A549 (cell line): ENCODE measurements around the gene SENP8. TPM values are rescaled to one million over a fixed set of nuclear protein-coding genes. Genes with fewer than 3 reads are reported as not detected.
"Not testable (repeated sequence)": the region's sequence is repeated elsewhere in the genome, so short reads cannot be mapped to it uniquely, and the experiment has no call there.

Source experiments
- ATAC-seq, 2 experiments: fragments of 200-7000 bp in 1 of 2; fragments of >200 bp in 1 of 2; cut with Nextera tagmentation in 1 of 2; cut with Tn5 transposase in 1 of 2; 3 replicates each; pipeline versions ENCODE4 v1.8.0 to v1.9.1; 2018 to 2020; ENCODE audit warnings: mild to moderate bottlenecking in 1 of 2, moderate library complexity in 1 of 2
- CTCF ChIA-PET: fragments of 300-600 bp; sonication (Branson Sonifier 250); formaldehyde crosslinking; extraction: SDS; loops from one replicate; lab custom pipeline; 2021; ENCODE audit warnings: antibody characterized with exemption, inconsistent platforms; lab: Yijun Ruan, JAX
- POLR2A ChIA-PET: fragments of 350-600 bp; formaldehyde crosslinking; extraction: SDS; loops from one replicate; lab custom pipeline; 2021; ENCODE audit warnings: antibody characterized with exemption, inconsistent platforms; lab: Yijun Ruan, JAX
- DNase-seq, 2 experiments: peaks; one replicate each; pipeline versions ENCODE4 v3.0.0 to v3.0.0-alpha.2; 2011 to 2016; ENCODE audit warnings: low read depth in 1 of 2, low spot score in 1 of 2
- FAIRE-seq: peaks from 2 replicates; lab custom pipeline; 2011; peaks lifted over from hg19 to GRCh38; lab: Jason Lieb, UNC
- H3K27ac ChIP-seq, 2 experiments: fragments of >200 bp; sonication (Bioruptor Twin); formaldehyde crosslinking; 3 replicates each; pipeline ENCODE4 v1.5.1; 2016 to 2017
- H3K4me1 ChIP-seq: fragments of >200 bp; sonication (Bioruptor Twin); formaldehyde crosslinking; 3 replicates; pipeline ENCODE4 v1.6.1; 2016
- H3K4me2 ChIP-seq: fragments of >200 bp; sonication (Bioruptor Twin); formaldehyde crosslinking; 3 replicates; pipeline ENCODE4 v1.6.1; 2016
- H3K4me3 ChIP-seq: fragments of >200 bp; sonication (Bioruptor Twin); formaldehyde crosslinking; 3 replicates; pipeline ENCODE4 v1.5.1; 2016
- H3K9me3 ChIP-seq: fragments of >200 bp; sonication (Bioruptor Twin); formaldehyde crosslinking; 3 replicates; pipeline ENCODE4 v1.6.1; 2016
- CEBPB ChIP-seq, 2 experiments: fragments of >200 bp in 1 of 2; sonication (Bioruptor Twin) in 1 of 2; formaldehyde crosslinking in 1 of 2; IDR thresholded peaks; 2 replicates each; pipeline ENCODE4 v1.6.1; 2012 to 2016
- CHD4 ChIP-seq: fragments of 200-600 bp; sonication (generic); IDR thresholded peaks from 2 replicates; pipeline ENCODE4 v1.6.1; 2016; ENCODE audit warnings: antibody characterized with exemption, mild to moderate bottlenecking, borderline replicate concordance
- EHMT2 ChIP-seq: fragments of 200-600 bp; sonication (generic); IDR thresholded peaks from 2 replicates; pipeline ENCODE4 v1.6.1; 2016; ENCODE audit warnings: antibody characterized with exemption, low read depth, mild to moderate bottlenecking, moderate library complexity
- FOXS1 ChIP-seq: fragments of 250-450 bp; sonication (Bioruptor Pico); IDR thresholded peaks from 2 replicates; pipeline ENCODE4 v1.5.0; 2020; ENCODE audit warnings: mild to moderate bottlenecking, moderate library complexity
- GATA3 ChIP-seq: IDR thresholded peaks from 2 replicates; pipeline ENCODE4 v1.6.1; 2012; ENCODE audit warnings: borderline replicate concordance
- HDAC2 ChIP-seq: fragments of 200-600 bp; sonication (generic); IDR thresholded peaks from 2 replicates; pipeline ENCODE4 v1.6.1; 2016
- HOXB13 ChIP-seq: fragments of 250-450 bp; sonication (Bioruptor Pico); IDR thresholded peaks from 2 replicates; pipeline ENCODE4 v1.5.0; 2020; ENCODE audit warnings: low read depth, mild to moderate bottlenecking, moderate library complexity
- HOXB5 ChIP-seq: fragments of 250-450 bp; sonication (Bioruptor Pico); IDR thresholded peaks from 2 replicates; pipeline ENCODE4 v1.5.0; 2020; ENCODE audit warnings: mild to moderate bottlenecking, moderate library complexity
- JUNB ChIP-seq: fragments of >200 bp; sonication (Bioruptor Twin); formaldehyde crosslinking; IDR thresholded peaks from 2 replicates; pipeline ENCODE4 v1.6.1; 2016
- KDM1A ChIP-seq: fragments of 200-600 bp; sonication (generic); IDR thresholded peaks from 2 replicates; pipeline ENCODE4 v1.6.1; 2016; ENCODE audit warnings: low read depth, mild to moderate bottlenecking
- KDM5A ChIP-seq: fragments of 200-600 bp; sonication (generic); IDR thresholded peaks from 2 replicates; pipeline ENCODE4 v1.6.1; 2016; ENCODE audit warnings: antibody characterized with exemption, mild to moderate bottlenecking
- MAZ ChIP-seq: fragments of 150-350 bp; IDR thresholded peaks from 2 replicates; pipeline ENCODE4 v1.6.1; 2014; ENCODE audit warnings: antibody characterized with exemption, low read depth, low read length, borderline replicate concordance
- NFE2L2 ChIP-seq: fragments of 150-350 bp; conservative IDR thresholded peaks from 2 replicates; pipeline ENCODE4 v1.6.1; 2014; ENCODE audit warnings: low read length
- NR3C1 ChIP-seq: fragments of >200 bp; sonication (Bioruptor Twin); formaldehyde crosslinking; IDR thresholded peaks from 3 replicates; pipeline ENCODE4 v1.6.1; 2017
- POLR2AphosphoS2 ChIP-seq: conservative IDR thresholded peaks from 2 replicates; pipeline ENCODE4 v1.6.1; 2012; ENCODE audit warnings: low read length, improper control_type of control experiment, inconsistent platforms
- RCOR1 ChIP-seq: fragments of 150-350 bp; IDR thresholded peaks from 2 replicates; pipeline ENCODE4 v1.6.1; 2014; ENCODE audit warnings: antibody characterized with exemption, low read length, low read depth
- RFX5 ChIP-seq: fragments of 450-650 bp; IDR thresholded peaks from 2 replicates; pipeline ENCODE4 v1.7.1; 2014; ENCODE audit warnings: antibody characterized with exemption, mild to moderate bottlenecking, moderate library complexity
- WGBS: methylation state at CpG from one replicate; pipeline ENCODE4 v1.1.6; 2017; ENCODE audit errors: missing lambda C conversion rate; 5-methylcytosine and 5-hydroxymethylcytosine counted together
- polyA plus RNA-seq, 4 experiments: library from polyadenylated mRNA; depleted of rRNA in 3 of 4; stranded (reverse); fragments of >200 nt; fragmentation: RNase III in 1 of 4; extraction: RNeasy Plus Mini Kit Qiagen cat#74134 plus additional on column Dnase treatment in 1 of 4; gene quantifications; 2 replicates in 3 of 4; 3 replicates in 1 of 4; pipeline ENCODE4 v1.2.3, GENCODE V29; 2011 to 2017
- TF ChIP-seq, protein P1 (sequence below): fragments of >200 bp; sonication (Bioruptor Twin); formaldehyde crosslinking; IDR thresholded peaks from 2 replicates; pipeline ENCODE4 v1.6.1; 2016
- TF ChIP-seq, protein P2 (sequence below): IDR thresholded peaks from 2 replicates; pipeline ENCODE4 v1.6.1; 2012
- TF ChIP-seq, protein P3 (sequence below): fragments of 150-350 bp; IDR thresholded peaks from 2 replicates; pipeline ENCODE4 v1.6.1; 2014; ENCODE audit warnings: low read depth, mild to moderate bottlenecking, low read length
- TF ChIP-seq, protein P4 (sequence below): fragments of >200 bp; sonication (Bioruptor Twin); formaldehyde crosslinking; IDR thresholded peaks from 3 replicates; pipeline ENCODE4 v1.5.1; 2016
- TF ChIP-seq, protein P5 (sequence below): fragments of 250-450 bp; sonication (Bioruptor Pico); IDR thresholded peaks from 2 replicates; pipeline ENCODE4 v1.5.0; 2021; ENCODE audit warnings: mild to moderate bottlenecking, moderate library complexity, borderline replicate concordance
- TF ChIP-seq, protein P6 (sequence below): IDR thresholded peaks from 2 replicates; pipeline ENCODE4 v1.6.1; 2012; ENCODE audit warnings: low read depth, borderline replicate concordance

Gene SENP8
- polyA plus RNA-seq, 2 of the 4 experiments (the other 2 are of a cell fraction) = 1.2 to 3.7 TPM

DNA sequence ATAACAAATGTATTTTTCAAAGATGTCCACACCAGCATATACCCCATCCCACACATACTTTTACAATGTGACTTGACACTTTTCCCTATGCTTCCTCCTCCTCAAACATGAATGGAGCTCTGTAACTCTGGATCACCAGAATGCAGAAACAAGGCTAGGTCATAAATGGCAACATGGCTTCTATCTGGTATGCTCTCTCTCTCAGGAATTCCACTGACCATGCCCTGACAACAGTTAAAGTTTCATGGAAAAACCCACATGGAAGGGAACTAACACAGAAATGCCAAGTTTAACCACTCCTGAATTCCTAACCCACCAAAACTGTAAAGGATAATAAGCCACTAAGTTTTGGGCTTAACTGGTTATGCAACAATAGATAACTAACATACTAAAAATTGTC lies 20.2 kb upstream of the SENP8 start:
- ChIA-PET POLR2A (no interaction called here), CTCF (interaction anchor here (0.5 to 0.7 kb wide), 2 partner anchors 58 to 1309 kb away, joined by 3 read pairs; no protein-coding TSS in a partner anchor)
- peak; percentile 91 for FAIRE-seq
- no peak for ATAC-seq
- Histone ChIP-seq H3K4me1 (peaks cover 6% of the 10 kb centered on the region), H3K4me2 (no peak overlapping the region), H3K9me3 (no peaks in the 10 kb centered on the region), H3K4me3 (no peak overlapping the region), H3K27ac (no peak overlapping the region)
- TF ChIP-seq GATA3 (no peak), CEBPB (IDR thresholded peaks at IDR 0.05) (no peak), RCOR1 (no peak), NFE2L2 (no peak), JUNB (no peak), MAZ (no peak)
- TF ChIP-seq, protein P1, sequence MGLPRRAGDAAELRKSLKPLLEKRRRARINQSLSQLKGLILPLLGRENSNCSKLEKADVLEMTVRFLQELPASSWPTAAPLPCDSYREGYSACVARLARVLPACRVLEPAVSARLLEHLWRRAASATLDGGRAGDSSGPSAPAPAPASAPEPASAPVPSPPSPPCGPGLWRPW = no peak
- TF ChIP-seq, protein P2, sequence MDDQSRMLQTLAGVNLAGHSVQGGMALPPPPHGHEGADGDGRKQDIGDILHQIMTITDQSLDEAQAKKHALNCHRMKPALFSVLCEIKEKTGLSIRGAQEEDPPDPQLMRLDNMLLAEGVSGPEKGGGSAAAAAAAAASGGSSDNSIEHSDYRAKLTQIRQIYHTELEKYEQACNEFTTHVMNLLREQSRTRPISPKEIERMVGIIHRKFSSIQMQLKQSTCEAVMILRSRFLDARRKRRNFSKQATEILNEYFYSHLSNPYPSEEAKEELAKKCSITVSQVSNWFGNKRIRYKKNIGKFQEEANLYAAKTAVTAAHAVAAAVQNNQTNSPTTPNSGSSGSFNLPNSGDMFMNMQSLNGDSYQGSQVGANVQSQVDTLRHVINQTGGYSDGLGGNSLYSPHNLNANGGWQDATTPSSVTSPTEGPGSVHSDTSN = no peak
- TF ChIP-seq, protein P3, sequence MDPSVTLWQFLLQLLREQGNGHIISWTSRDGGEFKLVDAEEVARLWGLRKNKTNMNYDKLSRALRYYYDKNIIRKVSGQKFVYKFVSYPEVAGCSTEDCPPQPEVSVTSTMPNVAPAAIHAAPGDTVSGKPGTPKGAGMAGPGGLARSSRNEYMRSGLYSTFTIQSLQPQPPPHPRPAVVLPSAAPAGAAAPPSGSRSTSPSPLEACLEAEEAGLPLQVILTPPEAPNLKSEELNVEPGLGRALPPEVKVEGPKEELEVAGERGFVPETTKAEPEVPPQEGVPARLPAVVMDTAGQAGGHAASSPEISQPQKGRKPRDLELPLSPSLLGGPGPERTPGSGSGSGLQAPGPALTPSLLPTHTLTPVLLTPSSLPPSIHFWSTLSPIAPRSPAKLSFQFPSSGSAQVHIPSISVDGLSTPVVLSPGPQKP = no peak
- no peak for DNase-seq

DNA sequence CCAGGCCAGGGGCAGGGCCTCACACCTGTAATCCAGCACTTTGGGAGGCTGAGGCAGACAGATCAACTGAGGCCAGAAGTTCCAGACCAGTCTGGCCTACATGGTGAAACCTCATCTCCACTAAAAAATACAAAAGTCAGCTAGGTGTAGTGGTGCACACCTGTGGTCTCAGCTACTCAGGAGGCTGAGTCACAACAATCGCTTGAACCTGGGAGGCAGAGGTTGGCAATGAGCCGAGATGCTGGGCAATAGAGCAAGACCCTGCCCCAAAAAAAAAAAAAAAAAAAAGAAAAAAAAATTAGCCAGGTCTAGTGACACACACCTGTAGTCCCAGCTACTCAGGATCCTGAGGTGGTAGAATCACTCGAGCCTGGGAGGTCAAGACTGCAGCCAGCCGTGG lies 19.0 kb upstream of the SENP8 start:
- ChIA-PET POLR2A (no interaction called here), CTCF (no interaction called here)
- no peak overlapping the region for H3K4me2 ChIP-seq
- DNase-seq (no peak), ATAC-seq (no peak), FAIRE-seq (no peak)
- no peaks in the 10 kb centered on the region for H3K9me3 ChIP-seq
- peaks cover 12% of the 10 kb centered on the region for H3K4me1 ChIP-seq
- no peak overlapping the region for H3K27ac ChIP-seq
- 88% methylated on average over 4 of the region's 4 CpGs for WGBS
- TF ChIP-seq, protein P4, sequence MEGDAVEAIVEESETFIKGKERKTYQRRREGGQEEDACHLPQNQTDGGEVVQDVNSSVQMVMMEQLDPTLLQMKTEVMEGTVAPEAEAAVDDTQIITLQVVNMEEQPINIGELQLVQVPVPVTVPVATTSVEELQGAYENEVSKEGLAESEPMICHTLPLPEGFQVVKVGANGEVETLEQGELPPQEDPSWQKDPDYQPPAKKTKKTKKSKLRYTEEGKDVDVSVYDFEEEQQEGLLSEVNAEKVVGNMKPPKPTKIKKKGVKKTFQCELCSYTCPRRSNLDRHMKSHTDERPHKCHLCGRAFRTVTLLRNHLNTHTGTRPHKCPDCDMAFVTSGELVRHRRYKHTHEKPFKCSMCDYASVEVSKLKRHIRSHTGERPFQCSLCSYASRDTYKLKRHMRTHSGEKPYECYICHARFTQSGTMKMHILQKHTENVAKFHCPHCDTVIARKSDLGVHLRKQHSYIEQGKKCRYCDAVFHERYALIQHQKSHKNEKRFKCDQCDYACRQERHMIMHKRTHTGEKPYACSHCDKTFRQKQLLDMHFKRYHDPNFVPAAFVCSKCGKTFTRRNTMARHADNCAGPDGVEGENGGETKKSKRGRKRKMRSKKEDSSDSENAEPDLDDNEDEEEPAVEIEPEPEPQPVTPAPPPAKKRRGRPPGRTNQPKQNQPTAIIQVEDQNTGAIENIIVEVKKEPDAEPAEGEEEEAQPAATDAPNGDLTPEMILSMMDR = no peak
- no peak overlapping the region for H3K4me3 ChIP-seq

DNA sequence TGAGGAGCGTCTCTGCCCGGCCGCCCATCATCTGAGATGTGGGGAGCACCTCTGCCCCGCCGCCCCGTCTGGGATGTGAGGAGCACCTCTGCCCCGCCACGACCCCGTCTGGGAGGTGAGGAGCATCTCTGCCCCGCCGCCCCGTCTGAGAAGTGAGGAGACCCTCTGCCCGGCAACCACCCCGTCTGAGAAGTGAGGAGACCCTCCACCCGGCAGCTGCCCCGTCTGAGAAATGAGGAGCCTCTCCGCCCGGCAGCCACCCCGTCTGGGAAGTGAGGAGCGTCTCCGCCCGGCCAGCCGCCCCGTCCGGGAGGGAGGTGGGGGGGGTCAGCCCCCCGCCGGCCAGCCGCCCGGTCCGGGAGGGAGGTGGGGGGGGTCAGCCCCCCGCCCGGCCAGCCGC lies 17.7 kb upstream of the SENP8 start:
- ATAC-seq, H3K27ac ChIP-seq, POLR2A ChIA-PET, H3K9me3 ChIP-seq, DNase-seq, H3K4me3 ChIP-seq, H3K4me2 ChIP-seq, FAIRE-seq, CTCF ChIA-PET: not testable (repeated sequence)
- H3K4me1 ChIP-seq = peaks cover 12% of the 10 kb centered on the region
- no CpG with 5 or more reads among the region's 33 CpGs for WGBS

DNA sequence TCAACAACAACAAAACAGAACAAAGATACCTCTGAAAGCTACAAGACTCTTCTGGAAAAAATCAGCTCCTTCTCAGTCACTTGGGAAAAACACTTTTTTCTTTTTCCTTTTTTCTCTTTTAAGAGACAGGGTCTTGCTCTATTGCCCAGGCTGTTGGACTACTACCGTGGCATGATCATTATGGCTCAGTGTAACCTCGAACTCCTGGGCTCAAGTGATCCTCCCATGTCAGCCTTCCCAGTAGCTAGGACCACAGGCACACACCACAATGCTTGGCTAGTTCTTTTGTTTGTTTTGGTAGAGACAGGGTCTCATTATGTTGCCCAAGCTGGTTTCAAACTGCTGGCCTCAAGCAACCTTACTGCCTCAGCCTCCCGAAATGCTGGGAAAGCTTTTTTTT lies 13.1 kb upstream of the SENP8 start:
- POLR2A ChIA-PET = no interaction called here
- no peak overlapping the region for H3K4me3 ChIP-seq
- no peak for TF ChIP-seq CHD4
- ATAC-seq (no peak), DNase-seq (no peak), FAIRE-seq (no peak)
- H3K4me2 ChIP-seq = no peak overlapping the region
- WGBS = 88% methylated on average over 3 of the region's 3 CpGs
- CTCF ChIA-PET = interaction anchor here (0.6 to 0.7 kb wide), 3 partner anchors 14 to 1150 kb away, joined by 3 to 4 read pairs (median 3); no protein-coding TSS in a partner anchor
- H3K4me1 ChIP-seq = peaks cover 34% of the 10 kb centered on the region
- no peaks in the 10 kb centered on the region for H3K9me3 ChIP-seq
- no peak overlapping the region for H3K27ac ChIP-seq

DNA sequence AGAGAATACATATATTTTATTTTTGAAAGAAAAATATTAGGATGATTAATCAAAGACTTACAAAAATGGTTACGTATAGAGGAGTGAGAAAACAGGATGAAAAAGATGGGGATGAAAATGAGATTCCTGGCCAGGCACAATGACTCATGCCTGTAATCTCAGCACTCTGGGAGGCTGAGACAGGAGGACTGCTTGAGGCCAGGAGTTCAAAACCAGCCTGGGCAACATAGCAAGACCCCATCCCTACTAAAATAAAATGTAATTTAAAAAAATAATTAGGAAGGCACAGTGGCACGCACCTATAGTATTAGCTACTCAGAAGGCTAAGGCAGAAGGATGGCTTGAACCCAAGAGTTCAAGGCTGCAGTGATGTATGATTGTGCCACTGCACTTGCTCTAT lies 12.1 kb upstream of the SENP8 start:
- POLR2A ChIA-PET = no interaction called here
- CTCF ChIA-PET = no interaction called here
- Histone ChIP-seq H3K4me1 (peaks cover 41% of the 10 kb centered on the region), H3K4me3 (no peak overlapping the region), H3K27ac (no peak overlapping the region), H3K4me2 (no peak overlapping the region), H3K9me3 (no peaks in the 10 kb centered on the region)
- no peak for FAIRE-seq
- 96% methylated on average over 2 of the region's 2 CpGs for WGBS
- no peak for DNase-seq
- no peak for ATAC-seq
- TF ChIP-seq HOXB13 = no peak
- TF ChIP-seq RFX5 = no peak
- TF ChIP-seq, protein P5, sequence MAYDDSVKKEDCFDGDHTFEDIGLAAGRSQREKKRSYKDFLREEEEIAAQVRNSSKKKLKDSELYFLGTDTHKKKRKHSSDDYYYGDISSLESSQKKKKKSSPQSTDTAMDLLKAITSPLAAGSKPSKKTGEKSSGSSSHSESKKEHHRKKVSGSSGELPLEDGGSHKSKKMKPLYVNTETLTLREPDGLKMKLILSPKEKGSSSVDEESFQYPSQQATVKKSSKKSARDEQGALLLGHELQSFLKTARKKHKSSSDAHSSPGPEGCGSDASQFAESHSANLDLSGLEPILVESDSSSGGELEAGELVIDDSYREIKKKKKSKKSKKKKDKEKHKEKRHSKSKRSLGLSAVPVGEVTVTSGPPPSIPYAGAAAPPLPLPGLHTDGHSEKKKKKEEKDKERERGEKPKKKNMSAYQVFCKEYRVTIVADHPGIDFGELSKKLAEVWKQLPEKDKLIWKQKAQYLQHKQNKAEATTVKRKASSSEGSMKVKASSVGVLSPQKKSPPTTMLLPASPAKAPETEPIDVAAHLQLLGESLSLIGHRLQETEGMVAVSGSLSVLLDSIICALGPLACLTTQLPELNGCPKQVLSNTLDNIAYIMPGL (CRISPR knock-in tag) = no peak
- TF ChIP-seq HDAC2 = no peak
- TF ChIP-seq FOXS1 = no peak
- TF ChIP-seq KDM5A = no peak
- no peak for TF ChIP-seq NR3C1
- TF ChIP-seq HOXB5 (CRISPR knock-in tag) = no peak
- TF ChIP-seq, protein P6, sequence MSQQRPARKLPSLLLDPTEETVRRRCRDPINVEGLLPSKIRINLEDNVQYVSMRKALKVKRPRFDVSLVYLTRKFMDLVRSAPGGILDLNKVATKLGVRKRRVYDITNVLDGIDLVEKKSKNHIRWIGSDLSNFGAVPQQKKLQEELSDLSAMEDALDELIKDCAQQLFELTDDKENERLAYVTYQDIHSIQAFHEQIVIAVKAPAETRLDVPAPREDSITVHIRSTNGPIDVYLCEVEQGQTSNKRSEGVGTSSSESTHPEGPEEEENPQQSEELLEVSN = no peak
- TF ChIP-seq KDM1A = no peak
- TF ChIP-seq EHMT2 = no peak
- TF ChIP-seq POLR2AphosphoS2 = no peak
